Measurements from ENCODE around the gene BCL2L15.

DNA sequence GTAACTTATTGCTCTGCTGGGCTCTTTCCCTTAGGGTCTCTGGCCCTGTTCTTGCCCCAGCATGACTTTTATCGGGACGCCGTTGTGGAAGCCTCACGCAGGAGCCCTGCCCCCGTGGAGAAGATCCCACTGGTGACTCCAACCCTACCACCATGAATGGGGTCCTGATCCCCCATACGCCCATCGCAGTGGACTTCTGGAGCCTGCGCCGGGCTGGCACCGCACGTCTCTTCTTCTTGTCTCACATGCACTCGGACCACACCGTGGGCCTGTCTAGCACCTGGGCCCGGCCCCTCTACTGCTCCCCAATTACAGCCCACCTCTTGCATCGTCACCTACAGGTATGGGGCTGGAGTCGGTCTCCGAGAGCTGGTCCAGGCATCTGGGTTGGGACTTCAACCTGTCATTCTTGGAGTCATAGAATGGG is 18.1 kb upstream of the BCL2L15 start:
- TF ChIP-seq, protein P1, sequence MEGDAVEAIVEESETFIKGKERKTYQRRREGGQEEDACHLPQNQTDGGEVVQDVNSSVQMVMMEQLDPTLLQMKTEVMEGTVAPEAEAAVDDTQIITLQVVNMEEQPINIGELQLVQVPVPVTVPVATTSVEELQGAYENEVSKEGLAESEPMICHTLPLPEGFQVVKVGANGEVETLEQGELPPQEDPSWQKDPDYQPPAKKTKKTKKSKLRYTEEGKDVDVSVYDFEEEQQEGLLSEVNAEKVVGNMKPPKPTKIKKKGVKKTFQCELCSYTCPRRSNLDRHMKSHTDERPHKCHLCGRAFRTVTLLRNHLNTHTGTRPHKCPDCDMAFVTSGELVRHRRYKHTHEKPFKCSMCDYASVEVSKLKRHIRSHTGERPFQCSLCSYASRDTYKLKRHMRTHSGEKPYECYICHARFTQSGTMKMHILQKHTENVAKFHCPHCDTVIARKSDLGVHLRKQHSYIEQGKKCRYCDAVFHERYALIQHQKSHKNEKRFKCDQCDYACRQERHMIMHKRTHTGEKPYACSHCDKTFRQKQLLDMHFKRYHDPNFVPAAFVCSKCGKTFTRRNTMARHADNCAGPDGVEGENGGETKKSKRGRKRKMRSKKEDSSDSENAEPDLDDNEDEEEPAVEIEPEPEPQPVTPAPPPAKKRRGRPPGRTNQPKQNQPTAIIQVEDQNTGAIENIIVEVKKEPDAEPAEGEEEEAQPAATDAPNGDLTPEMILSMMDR (IDR thresholded peaks at IDR 0.05): no peak
- TF ChIP-seq POLR2A (IDR thresholded peaks at IDR 0.05) (no peak), POLR2AphosphoS5 (IDR thresholded peaks at IDR 0.05) (no peak)

Data from prostate gland (tissue), 2 donors.